Cardiac fibroblast (primary cell): ENCODE results near the gene TLE4.

Experiments
- DNase-seq, 2 donors: peaks; one replicate each; pipeline versions ENCODE4 v3.0.0 to v3.0.0-alpha.2; 2010; ENCODE audit warnings: low read depth in 2 of 2
- H3K4me3 ChIP-seq, 2 donors: replicated peaks in 1 of 2; 1 replicate in 1 of 2; 2 replicates in 1 of 2; pipeline ENCODE4 v1.5.1; 2011; ENCODE audit warnings: low read depth in 2 of 2, low read length in 2 of 2, mild to moderate bottlenecking in 2 of 2, moderate library complexity in 1 of 2
- TF ChIP-seq, protein P1 (sequence below): IDR thresholded peaks from one replicate; pipeline ENCODE4 v1.5.1; 2011; ENCODE audit warnings: low read depth, mild to moderate bottlenecking, low read length, inconsistent platforms

Gene TLE4

DNA sequence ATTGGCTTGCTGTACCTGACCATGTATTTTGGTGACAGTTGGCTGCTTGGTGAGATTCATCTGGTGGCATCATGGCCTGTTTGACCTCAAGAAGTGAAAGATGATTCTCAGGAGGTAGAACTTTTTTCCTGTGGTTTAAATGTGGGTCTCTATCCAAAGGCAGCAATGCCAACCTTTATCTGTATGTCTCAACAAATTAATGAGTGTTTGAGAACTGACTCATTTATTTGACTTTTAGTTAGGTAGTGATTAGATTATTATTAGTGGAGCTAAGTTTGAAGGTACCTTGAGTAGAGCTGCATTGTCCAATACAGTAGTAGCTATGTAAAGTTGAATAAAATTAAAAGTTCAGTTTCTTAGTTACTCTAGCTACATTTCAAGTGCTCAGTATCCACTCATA lies 48.2 kb downstream of the TLE4 start:
- no peak overlapping the region for H3K4me3 ChIP-seq
- no peak for DNase-seq
- TF ChIP-seq, protein P1, sequence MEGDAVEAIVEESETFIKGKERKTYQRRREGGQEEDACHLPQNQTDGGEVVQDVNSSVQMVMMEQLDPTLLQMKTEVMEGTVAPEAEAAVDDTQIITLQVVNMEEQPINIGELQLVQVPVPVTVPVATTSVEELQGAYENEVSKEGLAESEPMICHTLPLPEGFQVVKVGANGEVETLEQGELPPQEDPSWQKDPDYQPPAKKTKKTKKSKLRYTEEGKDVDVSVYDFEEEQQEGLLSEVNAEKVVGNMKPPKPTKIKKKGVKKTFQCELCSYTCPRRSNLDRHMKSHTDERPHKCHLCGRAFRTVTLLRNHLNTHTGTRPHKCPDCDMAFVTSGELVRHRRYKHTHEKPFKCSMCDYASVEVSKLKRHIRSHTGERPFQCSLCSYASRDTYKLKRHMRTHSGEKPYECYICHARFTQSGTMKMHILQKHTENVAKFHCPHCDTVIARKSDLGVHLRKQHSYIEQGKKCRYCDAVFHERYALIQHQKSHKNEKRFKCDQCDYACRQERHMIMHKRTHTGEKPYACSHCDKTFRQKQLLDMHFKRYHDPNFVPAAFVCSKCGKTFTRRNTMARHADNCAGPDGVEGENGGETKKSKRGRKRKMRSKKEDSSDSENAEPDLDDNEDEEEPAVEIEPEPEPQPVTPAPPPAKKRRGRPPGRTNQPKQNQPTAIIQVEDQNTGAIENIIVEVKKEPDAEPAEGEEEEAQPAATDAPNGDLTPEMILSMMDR, result no peak

DNA sequence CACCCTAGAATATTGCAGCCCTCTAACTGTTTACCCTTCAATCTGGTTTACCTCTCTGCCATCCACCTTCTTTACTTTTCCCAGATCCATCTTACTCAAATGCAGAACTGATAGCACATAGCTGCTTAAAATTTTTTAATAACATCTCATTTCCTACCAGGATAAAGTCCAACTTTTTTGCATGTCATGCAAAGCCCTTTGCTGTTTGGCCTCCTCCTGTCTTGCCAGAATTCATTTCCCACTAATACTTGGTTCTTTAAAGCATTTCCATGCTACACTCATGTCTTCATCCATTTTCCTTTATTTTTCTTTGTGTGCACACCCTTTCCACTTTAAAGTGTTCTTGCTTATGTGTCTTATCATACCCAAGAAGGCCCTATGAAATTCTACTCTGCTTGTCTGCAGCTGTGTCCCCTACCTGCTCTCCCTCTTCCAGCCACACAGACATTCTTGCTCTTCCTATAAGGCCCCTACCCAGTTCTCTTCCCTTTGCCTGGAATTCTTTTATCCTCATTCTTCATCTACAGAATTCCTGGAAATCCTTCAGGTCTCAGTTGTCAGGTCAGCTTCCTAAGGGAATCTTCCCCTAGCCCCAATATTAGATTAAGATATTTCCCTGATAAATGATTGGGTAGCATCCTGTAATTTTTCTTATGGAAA lies 50.3 kb downstream of the TLE4 start:
- no peak overlapping the region for H3K4me3 ChIP-seq
- TF ChIP-seq, protein P1, result no peak
- DNase-seq, result peak in 1 of 2 donors; percentile 18

DNA sequence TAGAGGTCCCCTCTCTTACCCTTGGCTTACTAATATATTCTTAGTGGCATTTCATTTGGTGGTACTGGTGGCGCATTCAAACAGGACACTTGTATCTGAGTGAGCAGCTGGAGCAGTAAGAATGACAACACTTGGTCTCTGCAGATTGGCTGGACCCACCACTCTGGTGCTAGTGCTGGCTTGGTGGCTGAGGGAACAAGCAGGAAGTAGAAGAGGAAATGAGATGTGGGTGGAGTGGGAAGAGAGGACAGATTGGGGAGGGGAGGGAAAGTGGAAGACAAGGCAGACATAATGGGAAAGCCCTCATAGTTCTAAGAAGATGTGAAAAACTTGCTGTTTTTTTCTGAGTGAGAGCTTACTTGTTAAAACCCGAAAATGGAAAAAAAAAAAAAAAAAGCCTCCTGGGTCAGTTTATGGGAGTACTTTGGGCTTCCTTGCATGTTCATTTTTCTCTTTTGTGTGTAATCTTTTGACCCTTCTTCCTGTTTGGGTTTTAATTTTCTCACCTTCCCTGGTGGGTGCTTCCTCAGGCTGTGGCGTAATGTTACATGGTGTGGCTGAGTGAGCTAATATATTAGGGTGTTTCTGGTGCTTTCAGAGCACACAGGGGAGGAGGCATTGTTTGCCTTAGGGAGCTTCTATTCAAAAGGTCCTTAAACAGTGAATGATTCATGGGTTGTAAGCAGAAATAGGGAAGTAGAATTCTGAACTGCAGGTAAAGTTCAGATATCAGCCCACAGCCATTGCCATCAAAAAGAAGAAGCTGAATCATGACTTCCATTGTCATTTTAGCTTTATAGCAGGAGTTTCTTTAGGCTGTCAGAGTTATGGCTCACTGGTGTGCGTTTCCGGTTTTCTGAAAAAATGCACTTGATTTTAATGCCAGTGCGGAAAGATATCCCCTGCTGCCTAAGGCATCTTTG lies 52.3 kb downstream of the TLE4 start:
- TF ChIP-seq, protein P1, result no peak
- peak; percentile 15 to 42 for DNase-seq
- no peak overlapping the region for H3K4me3 ChIP-seq

DNA sequence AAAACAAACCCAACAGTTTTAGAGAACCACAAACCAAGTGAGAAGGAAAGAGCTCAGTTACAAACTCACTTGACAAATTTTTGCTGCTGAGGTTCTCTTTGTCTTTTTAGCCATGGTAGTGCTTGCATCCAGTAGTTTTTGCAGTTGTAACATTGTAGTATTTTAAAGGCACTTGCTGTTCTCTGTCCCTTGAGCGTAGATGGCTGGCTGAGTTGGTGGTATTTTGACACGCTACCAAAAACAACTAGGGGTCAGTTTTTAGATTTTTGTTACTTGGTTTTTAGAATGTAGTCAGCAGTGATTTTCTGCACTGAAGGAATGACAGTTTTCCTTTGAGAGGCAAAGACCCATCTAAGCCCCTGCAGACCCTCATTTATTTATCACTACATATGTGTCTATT lies 58.0 kb downstream of the TLE4 start:
- DNase-seq, result no peak
- TF ChIP-seq, protein P1, result no peak
- no peak overlapping the region for H3K4me3 ChIP-seq

DNA sequence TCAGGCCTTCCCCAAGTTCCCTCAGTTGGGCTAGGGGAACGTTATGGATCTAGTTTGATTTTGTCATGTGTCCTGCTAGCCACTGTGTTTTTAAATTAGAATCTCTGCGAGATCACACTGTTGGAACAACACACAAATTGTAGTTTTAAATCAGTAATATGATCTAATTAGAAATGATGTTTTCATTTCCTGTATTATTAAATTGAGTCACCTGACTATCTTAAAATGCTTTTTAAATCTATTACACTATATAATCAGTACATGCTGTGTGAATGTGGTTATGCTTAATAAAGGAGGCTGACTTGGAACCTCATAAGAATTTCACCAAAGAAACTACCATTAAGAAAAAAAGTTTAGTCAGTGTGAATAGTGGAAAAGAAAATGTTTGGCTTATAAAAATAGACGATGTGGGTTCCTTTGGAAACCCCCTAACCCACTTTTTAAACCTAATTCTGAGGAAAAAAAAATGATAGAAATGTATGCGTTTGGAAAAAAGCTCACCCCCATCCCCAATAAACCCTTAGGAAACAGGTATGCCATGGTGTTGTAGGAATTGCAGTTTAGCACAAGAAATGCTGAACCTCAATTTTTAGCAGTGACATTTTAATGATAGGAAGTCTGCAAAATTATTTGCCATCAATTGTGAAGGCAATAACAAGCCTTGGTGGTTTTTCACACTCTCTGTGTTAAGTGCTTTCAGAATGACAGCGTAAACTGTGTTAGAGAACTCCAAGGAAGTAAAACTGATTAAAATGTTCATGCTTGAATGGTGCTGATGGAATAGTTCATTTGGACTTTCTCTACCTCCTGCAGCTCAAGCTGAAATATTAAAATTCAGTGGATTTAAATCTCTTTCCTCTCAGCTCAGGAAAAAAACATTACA lies 59.0 kb downstream of the TLE4 start:
- no peak overlapping the region for H3K4me3 ChIP-seq
- TF ChIP-seq, protein P1, result no peak
- DNase-seq, result no peak

DNA sequence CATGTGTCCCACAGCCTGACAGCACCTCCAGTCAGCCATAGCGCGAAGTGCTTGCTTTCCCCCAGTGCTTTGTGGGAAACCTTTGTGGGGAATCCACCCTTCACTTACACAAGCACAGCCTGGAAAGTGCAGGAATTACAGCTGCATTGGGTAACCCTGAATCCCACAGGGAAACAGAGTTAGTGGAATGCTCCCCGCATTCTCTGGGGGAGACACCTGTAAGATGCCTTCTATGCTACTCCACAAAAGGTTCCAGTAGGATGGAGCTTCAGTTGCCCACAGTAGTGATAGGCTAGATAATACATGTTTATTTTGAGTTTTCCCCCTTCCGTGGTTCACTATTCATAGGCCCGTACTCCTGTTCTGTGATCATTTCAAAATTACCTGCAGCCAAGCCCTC lies 60.3 kb downstream of the TLE4 start:
- TF ChIP-seq, protein P1, result no peak
- H3K4me3 ChIP-seq, result no peak overlapping the region
- DNase-seq, result no peak
